Central memory CD8-positive, alpha-beta T cell (primary cell): ENCODE results near the gene DACT1.

Source experiments
- ATAC-seq: fragments of 150-1000 bp; cut with Tn5 transposase; replicated peaks from 2 replicates; pipeline ENCODE4 v1.10.0; 2022; ENCODE audit warnings: mild to moderate bottlenecking, moderate FRiP score, moderate number of reproducible peaks; ENCODE audit not compliant: poor library complexity, severe bottlenecking; ENCODE audit errors: extremely low read depth
- DNase-seq, 2 donors: peaks; one replicate each; pipeline ENCODE4 v3.0.0; 2021; ENCODE audit warnings: low spot score in 2 of 2
- H3K27ac Mint-ChIP-seq: one replicate; pipeline ENCODE4 v1.8.0; 2022; ENCODE audit warnings: low read depth, mild to moderate bottlenecking, moderate library complexity, mixed read lengths
- H3K27me3 Mint-ChIP-seq: one replicate; pipeline ENCODE4 v1.8.0; 2022; ENCODE audit warnings: mixed read lengths
- H3K36me3 Mint-ChIP-seq: one replicate; pipeline ENCODE4 v1.8.0; 2022; ENCODE audit warnings: mild to moderate bottlenecking, moderate library complexity, mixed read lengths; ENCODE audit not compliant: insufficient read depth
- H3K4me1 Mint-ChIP-seq: one replicate; pipeline ENCODE4 v1.8.0; 2022; ENCODE audit warnings: mixed read lengths
- H3K4me3 Mint-ChIP-seq: one replicate; pipeline ENCODE4 v1.8.0; 2022; ENCODE audit warnings: mild to moderate bottlenecking, moderate library complexity, mixed read lengths
- H3K9me3 Mint-ChIP-seq: one replicate; pipeline ENCODE4 v1.8.0; 2022; ENCODE audit warnings: mixed read lengths

DACT1 gene

DNA sequence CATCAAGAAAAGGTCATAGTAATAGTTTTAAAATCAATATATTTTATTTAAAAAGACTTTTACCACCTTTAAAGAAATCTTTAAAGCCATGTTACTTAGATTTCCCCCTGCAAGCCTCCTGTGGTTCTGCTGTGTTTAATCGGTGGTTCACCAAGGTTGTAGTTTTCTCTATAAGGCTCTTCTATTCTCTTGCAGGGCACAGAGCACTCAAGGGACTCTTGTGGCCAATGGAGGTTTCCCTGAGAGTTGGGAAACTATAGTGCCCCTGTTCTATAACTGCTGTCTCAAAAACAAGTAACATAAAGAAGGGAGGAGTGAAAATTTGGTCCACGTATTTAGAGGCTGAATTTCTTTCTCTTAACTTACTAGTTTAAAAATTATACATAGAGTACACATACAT, 25.0 kb downstream of the DACT1 start:
- H3K4me3 Mint-ChIP-seq = no peak overlapping the region
- H3K36me3 Mint-ChIP-seq = no peaks in the 10 kb centered on the region
- ATAC-seq (no peak), DNase-seq (no peak)
- H3K27ac Mint-ChIP-seq = no peak overlapping the region
- no peaks in the 10 kb centered on the region for H3K9me3 Mint-ChIP-seq
- H3K27me3 Mint-ChIP-seq = peaks cover 34% of the 10 kb centered on the region
- H3K4me1 Mint-ChIP-seq = no peaks in the 10 kb centered on the region

DNA sequence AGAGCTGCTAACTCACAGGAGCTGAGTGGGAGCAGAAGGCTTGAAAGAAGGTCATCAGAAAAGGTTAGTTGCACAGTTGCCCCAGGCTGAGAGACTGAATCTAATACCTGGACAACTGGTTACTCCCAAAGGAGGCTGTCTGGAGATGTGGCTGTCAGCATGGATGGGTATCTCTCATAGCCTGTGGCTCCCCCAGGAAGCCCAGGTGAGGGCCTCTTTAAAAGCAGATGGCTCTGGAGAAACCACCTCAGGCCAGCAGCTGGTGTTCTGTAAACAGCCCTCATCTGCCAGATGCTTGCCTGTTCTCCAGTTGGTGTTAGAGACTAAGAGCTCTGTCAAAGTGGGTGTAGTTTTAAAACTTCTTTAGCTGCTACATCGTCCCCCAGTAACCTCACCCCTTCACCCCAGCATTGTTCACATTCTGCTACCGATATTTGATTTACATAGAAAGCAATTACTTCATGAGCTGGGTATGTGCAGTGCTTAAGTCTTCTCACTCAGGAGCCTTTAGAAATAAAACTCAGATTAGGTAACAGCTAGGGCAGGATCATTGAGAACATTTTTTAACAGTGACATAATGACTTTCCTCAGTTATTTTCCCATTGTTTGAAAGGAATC, 25.8 kb downstream of the DACT1 start:
- no peaks in the 10 kb centered on the region for H3K4me1 Mint-ChIP-seq
- no peaks in the 10 kb centered on the region for H3K36me3 Mint-ChIP-seq
- peaks cover 40% of the 10 kb centered on the region for H3K27me3 Mint-ChIP-seq
- ATAC-seq (no peak), DNase-seq (no peak)
- no peak overlapping the region for H3K27ac Mint-ChIP-seq
- H3K9me3 Mint-ChIP-seq = no peaks in the 10 kb centered on the region
- no peak overlapping the region for H3K4me3 Mint-ChIP-seq

DNA sequence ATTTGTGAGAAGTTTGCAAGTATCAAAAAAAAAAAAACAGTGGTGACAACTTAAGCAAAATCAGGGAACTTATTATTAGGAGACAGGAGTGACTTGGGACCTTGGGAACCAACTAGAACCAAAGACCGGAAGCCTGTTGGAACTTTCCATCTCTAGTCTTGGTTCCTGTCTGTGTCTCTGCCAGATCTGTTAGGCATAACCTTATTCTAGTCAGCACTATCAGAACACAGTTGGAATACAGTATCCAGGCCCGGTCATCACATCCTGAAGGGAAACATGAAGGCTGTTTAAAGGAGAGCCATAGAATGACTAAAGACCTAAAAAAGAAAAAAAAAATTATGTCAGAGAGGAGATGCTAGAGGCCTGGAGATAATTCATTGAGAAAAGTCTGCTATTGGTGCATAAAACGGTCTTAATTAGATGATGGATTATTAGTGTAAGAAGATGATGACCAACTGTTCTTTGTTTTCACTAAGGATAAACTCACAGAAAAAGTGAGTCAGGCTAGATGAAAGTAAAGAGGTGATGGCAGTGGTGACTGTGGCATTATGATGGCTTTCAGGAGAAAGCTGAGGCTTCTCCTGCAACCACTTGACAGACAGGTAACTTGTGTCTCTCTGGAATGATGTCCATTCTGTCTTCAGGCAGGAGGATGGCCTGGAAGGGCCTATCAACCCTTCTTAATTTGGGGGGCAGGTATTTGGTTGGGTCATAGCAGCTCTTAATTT, 28.2 kb downstream of the DACT1 start:
- DNase-seq (no peak), ATAC-seq (no peak)
- no peak overlapping the region for H3K27ac Mint-ChIP-seq
- no peaks in the 10 kb centered on the region for H3K4me1 Mint-ChIP-seq
- H3K4me3 Mint-ChIP-seq = no peak overlapping the region
- H3K27me3 Mint-ChIP-seq = peaks cover 49% of the 10 kb centered on the region
- H3K36me3 Mint-ChIP-seq = no peaks in the 10 kb centered on the region
- no peaks in the 10 kb centered on the region for H3K9me3 Mint-ChIP-seq

DNA sequence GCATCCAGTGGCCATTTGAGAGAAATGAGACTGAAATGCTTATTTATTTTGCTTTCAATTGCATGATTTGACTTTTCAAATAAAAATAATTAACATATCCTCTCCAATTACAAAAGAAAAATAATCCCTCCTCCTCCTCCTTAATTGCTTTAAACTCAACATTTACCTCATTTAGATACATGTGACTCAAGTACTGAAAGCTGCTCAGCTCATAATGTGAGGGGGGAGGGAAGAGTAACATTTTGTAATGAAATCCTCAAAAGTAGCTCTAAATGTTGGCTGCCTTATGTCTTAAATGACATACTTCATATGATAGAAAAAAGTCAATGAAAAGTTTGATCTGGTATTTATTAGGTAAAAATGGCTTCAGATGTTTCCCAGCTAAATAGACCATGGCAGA, 29.0 kb downstream of the DACT1 start:
- DNase-seq (no peak), ATAC-seq (no peak)
- Mint-ChIP-seq H3K27ac (no peak overlapping the region), H3K36me3 (no peaks in the 10 kb centered on the region), H3K4me3 (no peak overlapping the region), H3K4me1 (no peaks in the 10 kb centered on the region), H3K9me3 (no peaks in the 10 kb centered on the region), H3K27me3 (peaks cover 55% of the 10 kb centered on the region)

DNA sequence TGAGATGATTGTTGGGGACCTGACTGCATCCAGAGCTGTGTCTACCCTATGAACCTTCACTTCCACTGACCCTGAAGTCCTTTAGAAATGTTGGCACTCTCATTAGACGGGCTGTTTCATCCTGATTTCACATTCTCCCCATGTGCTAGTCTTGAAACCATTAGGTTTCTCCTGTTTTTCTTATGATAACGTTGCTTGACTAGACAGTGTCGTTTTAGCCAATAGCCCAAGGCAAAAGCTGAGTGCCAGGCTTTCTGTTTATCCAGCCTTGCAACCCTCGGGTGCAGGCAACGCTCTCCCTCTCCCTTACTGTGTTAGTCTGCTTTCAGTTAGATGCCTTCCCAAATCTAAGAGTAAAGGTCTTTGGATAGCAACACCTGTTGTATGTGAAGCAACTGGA, 30.1 kb downstream of the DACT1 start:
- Mint-ChIP-seq H3K9me3 (no peaks in the 10 kb centered on the region), H3K27ac (no peak overlapping the region), H3K27me3 (peaks cover 57% of the 10 kb centered on the region), H3K36me3 (no peaks in the 10 kb centered on the region), H3K4me3 (no peak overlapping the region), H3K4me1 (no peaks in the 10 kb centered on the region)
- DNase-seq = no peak
- no peak for ATAC-seq

DNA sequence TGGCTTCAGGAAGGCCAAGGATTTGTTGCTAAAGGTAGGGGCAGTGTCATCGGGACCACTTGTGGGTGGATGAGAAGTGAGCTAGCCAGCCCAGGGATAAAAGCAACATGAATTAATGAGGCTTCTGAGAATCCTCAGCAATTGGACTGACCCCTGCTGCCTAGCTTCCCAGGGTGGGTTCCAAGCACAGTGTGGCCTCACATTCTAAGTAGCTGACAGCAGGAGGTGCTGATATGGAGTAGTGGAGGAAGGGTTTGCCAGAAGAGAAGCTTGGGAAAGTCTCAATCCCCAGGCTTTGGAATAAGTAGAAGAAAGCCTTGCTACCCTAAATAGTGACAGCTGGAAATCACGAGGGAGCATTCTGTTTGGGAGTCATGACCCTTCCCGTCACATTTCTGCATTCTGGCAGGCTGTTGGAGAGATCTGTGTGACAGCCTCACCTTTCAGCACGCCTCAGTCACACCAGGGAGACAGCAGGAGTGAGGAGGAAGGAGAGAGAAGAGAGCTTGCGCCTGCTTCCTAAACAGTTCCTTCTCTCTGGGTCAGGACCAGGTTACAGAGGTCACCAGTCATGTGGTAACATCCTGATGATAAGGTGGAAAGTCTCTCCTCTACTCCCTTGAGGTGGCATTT, 31.2 kb downstream of the DACT1 start:
- Mint-ChIP-seq H3K27ac (no peak overlapping the region), H3K27me3 (peaks cover 58% of the 10 kb centered on the region), H3K9me3 (no peaks in the 10 kb centered on the region), H3K4me1 (no peaks in the 10 kb centered on the region), H3K36me3 (no peaks in the 10 kb centered on the region), H3K4me3 (no peak overlapping the region)
- ATAC-seq (no peak), DNase-seq (no peak)

DNA sequence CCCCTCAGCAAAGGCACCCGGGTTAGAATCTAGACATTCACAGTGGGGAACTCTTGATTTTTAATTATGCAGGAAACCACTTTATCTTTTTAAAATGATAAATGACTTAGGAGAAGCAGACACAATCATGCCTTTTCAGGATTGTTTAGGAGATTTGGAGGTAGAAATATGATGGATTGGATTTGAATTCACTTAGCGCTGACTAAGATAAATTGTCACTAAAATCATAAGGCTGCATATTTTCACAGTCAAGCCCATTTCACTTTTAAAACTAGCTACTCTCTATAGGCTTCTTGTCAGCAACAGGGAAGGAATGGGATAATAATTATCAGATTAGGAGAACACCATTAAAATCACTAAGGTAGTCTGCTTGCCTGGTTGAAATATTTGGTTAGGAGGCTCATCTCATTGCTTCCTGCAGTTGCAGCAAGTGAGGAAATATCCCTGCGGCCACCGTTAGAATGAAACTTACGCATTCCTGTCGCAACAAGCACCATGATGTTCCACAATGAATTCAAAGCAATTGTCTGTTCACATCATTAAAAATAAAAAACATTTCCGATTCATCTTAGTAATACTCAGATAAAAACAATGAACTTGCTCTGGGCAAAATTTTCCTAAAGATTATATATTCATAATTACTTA, 31.9 kb downstream of the DACT1 start:
- Mint-ChIP-seq H3K4me1 (no peaks in the 10 kb centered on the region), H3K4me3 (no peak overlapping the region), H3K36me3 (no peaks in the 10 kb centered on the region), H3K27ac (no peak overlapping the region), H3K9me3 (no peaks in the 10 kb centered on the region), H3K27me3 (peaks cover 50% of the 10 kb centered on the region)
- DNase-seq = no peak
- no peak for ATAC-seq

DNA sequence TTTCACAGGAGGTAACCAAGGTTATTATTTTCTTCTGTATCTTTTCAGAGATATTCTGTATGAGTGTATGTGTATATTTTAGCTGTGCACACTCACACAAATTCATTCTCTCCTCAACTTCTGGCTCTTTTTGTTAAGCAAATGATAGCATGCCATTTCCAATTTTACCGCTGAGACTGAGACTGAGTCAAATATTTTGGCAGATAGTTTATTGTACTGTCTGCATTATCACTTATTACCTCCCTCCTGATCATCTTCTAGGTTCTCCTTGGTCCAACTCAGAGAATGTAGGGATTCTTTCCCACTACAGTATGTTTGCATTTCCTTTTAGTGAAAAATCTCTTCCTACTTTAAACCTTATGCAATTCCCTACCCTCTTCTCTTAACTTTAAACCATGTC, 33.3 kb downstream of the DACT1 start:
- H3K36me3 Mint-ChIP-seq = no peaks in the 10 kb centered on the region
- no peak for DNase-seq
- peaks cover 37% of the 10 kb centered on the region for H3K27me3 Mint-ChIP-seq
- no peak overlapping the region for H3K27ac Mint-ChIP-seq
- ATAC-seq = no peak
- H3K4me1 Mint-ChIP-seq = no peaks in the 10 kb centered on the region
- no peak overlapping the region for H3K4me3 Mint-ChIP-seq
- H3K9me3 Mint-ChIP-seq = no peaks in the 10 kb centered on the region

DNA sequence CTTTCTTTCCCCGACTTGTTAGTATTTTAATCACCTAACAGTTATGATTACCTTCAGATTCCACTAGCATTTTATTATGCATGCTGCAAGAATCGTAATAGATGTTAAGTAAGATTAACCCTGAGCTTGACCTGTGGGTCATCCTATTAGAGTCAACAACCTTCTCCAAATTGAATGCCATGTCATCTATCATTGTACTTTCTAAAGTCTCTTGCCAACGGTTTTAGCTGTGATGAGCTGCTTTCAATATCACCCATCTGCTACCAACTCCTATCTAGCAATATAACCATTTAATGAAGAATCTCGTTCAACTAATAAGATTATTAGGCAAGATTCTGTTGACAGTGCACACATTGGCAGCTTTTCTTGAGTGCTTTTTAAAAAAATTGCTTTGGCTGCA, 33.7 kb downstream of the DACT1 start:
- H3K9me3 Mint-ChIP-seq = no peaks in the 10 kb centered on the region
- no peaks in the 10 kb centered on the region for H3K4me1 Mint-ChIP-seq
- no peak overlapping the region for H3K4me3 Mint-ChIP-seq
- H3K36me3 Mint-ChIP-seq = no peaks in the 10 kb centered on the region
- H3K27ac Mint-ChIP-seq = no peak overlapping the region
- peaks cover 37% of the 10 kb centered on the region for H3K27me3 Mint-ChIP-seq
- ATAC-seq = no peak
- no peak for DNase-seq

DNA sequence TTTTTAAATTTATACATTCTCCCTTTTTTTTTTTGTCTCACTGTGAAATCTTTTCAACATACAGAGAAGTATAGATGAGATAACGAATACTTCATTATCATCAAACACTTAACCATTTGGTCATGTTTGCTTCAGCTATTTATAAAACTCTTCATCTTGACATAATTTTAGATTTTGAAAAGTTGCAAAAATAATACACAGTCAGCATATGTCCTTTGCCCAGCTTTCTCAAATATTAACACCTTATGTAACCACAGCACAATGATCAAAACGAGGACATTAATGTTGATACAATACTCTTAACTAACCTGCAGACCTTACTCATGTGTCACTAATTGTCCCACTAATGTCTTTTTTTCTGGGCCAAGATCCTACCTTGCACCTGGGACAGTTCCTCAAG, 36.0 kb downstream of the DACT1 start:
- DNase-seq (no peak), ATAC-seq (no peak)
- Mint-ChIP-seq H3K4me3 (no peak overlapping the region), H3K9me3 (no peaks in the 10 kb centered on the region), H3K27ac (no peak overlapping the region), H3K27me3 (peaks cover 36% of the 10 kb centered on the region), H3K36me3 (no peaks in the 10 kb centered on the region), H3K4me1 (no peaks in the 10 kb centered on the region)

DNA sequence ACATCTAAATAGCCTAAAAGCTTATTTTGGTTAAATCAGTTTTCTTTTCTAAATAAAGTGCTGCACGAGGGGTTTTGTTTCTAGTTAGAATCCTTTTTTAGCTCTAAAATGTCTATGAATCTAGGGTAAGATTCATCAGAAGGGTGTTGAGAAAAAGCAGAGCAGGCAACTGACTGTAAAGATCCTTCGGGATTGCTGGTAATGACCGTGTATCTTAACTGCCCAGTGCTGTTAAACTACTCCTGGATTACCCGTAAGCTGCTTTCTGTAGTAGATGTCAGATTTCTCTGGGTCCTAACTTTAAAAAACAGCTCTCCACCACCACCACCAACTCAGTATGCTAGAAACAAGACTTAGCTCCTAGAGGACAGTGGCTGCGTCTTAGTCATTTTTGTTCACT, 39.2 kb downstream of the DACT1 start:
- H3K27me3 Mint-ChIP-seq = peaks cover 25% of the 10 kb centered on the region
- no peak overlapping the region for H3K4me3 Mint-ChIP-seq
- H3K36me3 Mint-ChIP-seq = no peaks in the 10 kb centered on the region
- H3K9me3 Mint-ChIP-seq = no peaks in the 10 kb centered on the region
- H3K27ac Mint-ChIP-seq = no peak overlapping the region
- no peak for ATAC-seq
- no peaks in the 10 kb centered on the region for H3K4me1 Mint-ChIP-seq
- no peak for DNase-seq

DNA sequence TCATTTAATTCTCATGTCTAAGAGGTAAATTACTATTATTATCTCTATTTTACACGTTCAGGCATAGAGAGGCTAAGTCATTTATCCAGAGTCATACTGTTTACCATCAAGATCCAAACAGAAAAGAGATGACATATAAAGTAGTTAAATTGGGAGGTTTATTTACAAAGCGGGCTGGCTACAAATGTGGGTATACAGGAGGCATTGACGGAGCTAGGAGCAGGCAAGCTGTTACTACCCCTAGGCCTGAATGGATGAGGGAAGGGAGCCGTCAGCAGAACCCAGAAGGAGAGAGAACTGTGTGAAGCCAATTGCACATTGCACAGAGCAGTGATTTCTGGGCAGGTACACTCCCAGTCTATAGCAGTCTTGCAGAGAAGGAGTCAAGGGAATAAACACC, 39.8 kb downstream of the DACT1 start:
- no peaks in the 10 kb centered on the region for H3K36me3 Mint-ChIP-seq
- H3K4me3 Mint-ChIP-seq = no peak overlapping the region
- H3K27ac Mint-ChIP-seq = no peak overlapping the region
- no peaks in the 10 kb centered on the region for H3K4me1 Mint-ChIP-seq
- H3K9me3 Mint-ChIP-seq = no peaks in the 10 kb centered on the region
- ATAC-seq (no peak), DNase-seq (no peak)
- H3K27me3 Mint-ChIP-seq = peaks cover 25% of the 10 kb centered on the region

DNA sequence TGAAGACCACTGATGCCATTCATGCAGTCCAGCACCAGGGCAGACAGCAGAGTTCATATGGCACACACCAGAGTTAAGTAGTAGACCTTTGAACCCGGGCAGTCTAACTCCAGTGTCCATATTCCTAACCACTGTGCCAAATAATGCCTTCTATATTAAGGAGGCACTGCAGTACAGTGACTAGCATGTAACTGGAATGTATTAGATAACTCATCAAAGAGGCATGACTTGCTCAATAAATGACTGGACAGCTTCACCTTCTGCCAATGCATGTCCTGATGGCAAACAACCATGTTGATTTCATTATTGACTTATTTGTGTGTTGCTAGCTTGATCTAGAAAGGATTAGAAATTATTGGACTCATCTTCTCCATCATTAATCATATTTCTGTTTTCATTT, 40.2 kb downstream of the DACT1 start:
- Mint-ChIP-seq H3K36me3 (no peaks in the 10 kb centered on the region), H3K9me3 (no peaks in the 10 kb centered on the region), H3K27me3 (peaks cover 23% of the 10 kb centered on the region), H3K4me1 (no peaks in the 10 kb centered on the region), H3K27ac (no peak overlapping the region), H3K4me3 (no peak overlapping the region)
- no peak for ATAC-seq
- no peak for DNase-seq
